Fibroblast of mammary gland (primary cell): ENCODE results near the gene GANC.
A peak's percentile ranks its signal among the peaks of the same experiment; 100 is the strongest.
"Not testable (repeated sequence)": the region's sequence is repeated elsewhere in the genome, so short reads cannot be mapped to it uniquely, and the experiment has no call there.

Source experiments
- DNase-seq: peaks from one replicate; pipeline ENCODE4 v3.0.0-alpha.2; 2010; ENCODE audit warnings: low read depth
- H3K4me3 ChIP-seq: 2 replicates; pipeline ENCODE4 v1.5.1; 2011; ENCODE audit warnings: low read depth, mild to moderate bottlenecking, low read length, moderate library complexity; ENCODE audit not compliant: control insufficient read depth
- TF ChIP-seq, protein P1 (sequence below): conservative IDR thresholded peaks from 2 replicates; pipeline ENCODE4 v1.5.1; 2011; ENCODE audit warnings: low read depth, low read length, inconsistent platforms; ENCODE audit not compliant: control insufficient read depth, insufficient read depth

Gene GANC, protein sequence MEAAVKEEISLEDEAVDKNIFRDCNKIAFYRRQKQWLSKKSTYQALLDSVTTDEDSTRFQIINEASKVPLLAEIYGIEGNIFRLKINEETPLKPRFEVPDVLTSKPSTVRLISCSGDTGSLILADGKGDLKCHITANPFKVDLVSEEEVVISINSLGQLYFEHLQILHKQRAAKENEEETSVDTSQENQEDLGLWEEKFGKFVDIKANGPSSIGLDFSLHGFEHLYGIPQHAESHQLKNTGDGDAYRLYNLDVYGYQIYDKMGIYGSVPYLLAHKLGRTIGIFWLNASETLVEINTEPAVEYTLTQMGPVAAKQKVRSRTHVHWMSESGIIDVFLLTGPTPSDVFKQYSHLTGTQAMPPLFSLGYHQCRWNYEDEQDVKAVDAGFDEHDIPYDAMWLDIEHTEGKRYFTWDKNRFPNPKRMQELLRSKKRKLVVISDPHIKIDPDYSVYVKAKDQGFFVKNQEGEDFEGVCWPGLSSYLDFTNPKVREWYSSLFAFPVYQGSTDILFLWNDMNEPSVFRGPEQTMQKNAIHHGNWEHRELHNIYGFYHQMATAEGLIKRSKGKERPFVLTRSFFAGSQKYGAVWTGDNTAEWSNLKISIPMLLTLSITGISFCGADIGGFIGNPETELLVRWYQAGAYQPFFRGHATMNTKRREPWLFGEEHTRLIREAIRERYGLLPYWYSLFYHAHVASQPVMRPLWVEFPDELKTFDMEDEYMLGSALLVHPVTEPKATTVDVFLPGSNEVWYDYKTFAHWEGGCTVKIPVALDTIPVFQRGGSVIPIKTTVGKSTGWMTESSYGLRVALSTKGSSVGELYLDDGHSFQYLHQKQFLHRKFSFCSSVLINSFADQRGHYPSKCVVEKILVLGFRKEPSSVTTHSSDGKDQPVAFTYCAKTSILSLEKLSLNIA (N-terminal part only)

GRCh38 chr15:42272939-42273899, at the start of gene GANC, which contains the start of gene TMEM87A:
Gene GANC, plus strand, starts transcription at chr15:42273201. Its CDS starts 1,281 bp downstream, at chr15:42274482.
Gene TMEM87A, minus strand, starts transcription at chr15:42273433. Its CDS starts 35 bp downstream, at chr15:42273398.
- H3K4me3 ChIP-seq = peak within 1 kb of the TSS; percentile 97
- peak; percentile 98 for DNase-seq
- TF ChIP-seq, protein P1, sequence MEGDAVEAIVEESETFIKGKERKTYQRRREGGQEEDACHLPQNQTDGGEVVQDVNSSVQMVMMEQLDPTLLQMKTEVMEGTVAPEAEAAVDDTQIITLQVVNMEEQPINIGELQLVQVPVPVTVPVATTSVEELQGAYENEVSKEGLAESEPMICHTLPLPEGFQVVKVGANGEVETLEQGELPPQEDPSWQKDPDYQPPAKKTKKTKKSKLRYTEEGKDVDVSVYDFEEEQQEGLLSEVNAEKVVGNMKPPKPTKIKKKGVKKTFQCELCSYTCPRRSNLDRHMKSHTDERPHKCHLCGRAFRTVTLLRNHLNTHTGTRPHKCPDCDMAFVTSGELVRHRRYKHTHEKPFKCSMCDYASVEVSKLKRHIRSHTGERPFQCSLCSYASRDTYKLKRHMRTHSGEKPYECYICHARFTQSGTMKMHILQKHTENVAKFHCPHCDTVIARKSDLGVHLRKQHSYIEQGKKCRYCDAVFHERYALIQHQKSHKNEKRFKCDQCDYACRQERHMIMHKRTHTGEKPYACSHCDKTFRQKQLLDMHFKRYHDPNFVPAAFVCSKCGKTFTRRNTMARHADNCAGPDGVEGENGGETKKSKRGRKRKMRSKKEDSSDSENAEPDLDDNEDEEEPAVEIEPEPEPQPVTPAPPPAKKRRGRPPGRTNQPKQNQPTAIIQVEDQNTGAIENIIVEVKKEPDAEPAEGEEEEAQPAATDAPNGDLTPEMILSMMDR = no peak

DNA sequence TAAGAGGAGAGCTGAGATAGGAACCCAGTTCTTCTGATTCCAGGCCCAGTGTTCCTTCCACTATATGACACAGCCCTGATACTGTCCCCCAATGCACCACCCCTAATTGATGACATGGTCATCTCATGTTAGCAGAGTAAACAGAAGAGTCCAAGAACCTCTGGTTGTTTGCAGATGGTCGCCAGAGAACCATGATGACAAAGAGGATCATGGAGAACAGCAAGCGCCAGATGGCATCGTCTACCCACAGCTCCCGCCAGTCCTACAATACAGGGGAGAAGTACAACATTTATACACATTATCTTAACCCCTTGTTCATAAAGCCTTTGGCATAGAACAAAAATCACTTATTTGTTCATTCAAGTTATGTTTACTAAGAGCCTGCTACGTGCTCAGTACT, 46.4 kb upstream of the GANC start:
- no peak for DNase-seq
- TF ChIP-seq, protein P1 = no peak
- no peak overlapping the region for H3K4me3 ChIP-seq

DNA sequence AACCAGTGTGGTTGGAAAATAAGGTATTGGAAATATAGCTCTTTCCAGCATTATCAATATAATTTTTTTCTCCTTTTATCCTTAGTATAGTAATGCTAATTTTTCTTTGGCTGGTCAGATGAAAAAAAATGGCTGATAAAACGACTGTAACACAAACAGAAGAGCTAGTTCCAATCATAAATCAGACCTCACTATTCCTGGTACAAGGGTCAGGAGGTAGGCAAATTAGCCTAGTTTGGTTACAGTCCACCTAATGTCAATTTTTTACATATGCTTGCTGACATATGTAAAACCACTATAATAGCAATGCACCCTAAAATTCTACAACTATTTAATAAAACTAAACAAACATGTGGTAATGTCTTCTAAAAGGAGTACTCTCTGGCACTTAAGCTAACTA, 45.0 kb upstream of the GANC start:
- TF ChIP-seq, protein P1 = no peak
- no peak overlapping the region for H3K4me3 ChIP-seq
- DNase-seq = no peak

DNA sequence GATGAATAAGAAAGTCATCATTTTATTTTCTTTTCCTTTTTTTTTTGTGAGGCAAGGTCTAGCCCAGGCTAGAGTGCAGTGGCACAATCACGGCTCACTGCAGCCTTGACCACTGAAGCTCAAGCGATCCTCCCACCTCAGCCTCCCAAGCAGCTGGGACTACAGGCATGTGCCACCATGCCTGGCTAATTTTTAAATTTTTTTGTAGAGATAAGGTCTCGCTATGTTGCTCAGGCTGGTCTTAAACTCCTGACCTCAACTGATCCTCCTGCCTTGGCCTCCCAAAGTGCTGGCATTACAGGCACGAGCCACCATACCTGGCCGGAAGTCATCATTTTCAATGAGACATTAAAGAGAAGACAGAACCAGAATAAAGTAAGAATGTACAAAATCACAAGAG, 44.0 kb upstream of the GANC start:
- DNase-seq, H3K4me3 ChIP-seq: not testable (repeated sequence)

DNA sequence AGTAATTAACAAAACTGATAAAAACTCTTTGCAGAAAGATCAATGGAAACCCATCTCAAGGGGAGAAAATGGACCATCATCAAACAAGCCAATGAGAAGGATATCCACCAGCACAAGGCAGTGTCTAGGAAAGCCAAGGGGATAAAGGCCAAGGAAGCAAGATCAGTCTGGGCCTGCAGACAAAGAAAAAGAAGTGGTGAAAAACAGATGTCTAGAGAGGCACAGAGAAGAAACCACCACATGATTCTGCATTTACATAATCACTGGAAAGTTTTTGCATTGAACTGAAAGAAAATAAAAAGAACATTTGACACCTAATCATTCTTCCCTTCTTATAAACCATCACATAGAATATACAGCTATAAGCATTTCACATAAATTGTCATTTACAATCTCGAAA, 41.9 kb upstream of the GANC start:
- TF ChIP-seq, protein P1 = no peak
- DNase-seq = no peak
- H3K4me3 ChIP-seq = no peak overlapping the region

DNA sequence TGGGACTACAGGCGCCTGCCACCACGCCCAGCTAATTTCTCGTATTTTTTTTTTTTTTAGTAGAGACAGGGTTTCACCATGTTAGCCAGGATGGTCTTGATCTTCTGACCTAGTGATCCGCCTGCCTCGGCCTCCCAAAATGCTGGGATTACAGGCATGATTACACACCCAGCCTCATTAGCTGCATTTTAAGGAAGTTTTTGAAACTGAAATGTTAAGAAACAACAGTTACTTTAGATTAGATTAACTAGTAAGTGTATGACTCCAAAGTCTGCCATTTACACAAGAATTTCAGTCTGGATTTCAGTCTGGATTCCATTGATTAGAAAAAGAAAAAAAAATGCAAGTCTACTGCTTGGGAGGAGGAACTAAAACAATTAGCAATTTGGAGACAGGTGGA, 40.4 kb upstream of the GANC start:
- TF ChIP-seq, protein P1 = no peak
- no peak for DNase-seq
- H3K4me3 ChIP-seq = no peak overlapping the region
